ENCODE data around the gene AUH.

Gene AUH

DNA sequence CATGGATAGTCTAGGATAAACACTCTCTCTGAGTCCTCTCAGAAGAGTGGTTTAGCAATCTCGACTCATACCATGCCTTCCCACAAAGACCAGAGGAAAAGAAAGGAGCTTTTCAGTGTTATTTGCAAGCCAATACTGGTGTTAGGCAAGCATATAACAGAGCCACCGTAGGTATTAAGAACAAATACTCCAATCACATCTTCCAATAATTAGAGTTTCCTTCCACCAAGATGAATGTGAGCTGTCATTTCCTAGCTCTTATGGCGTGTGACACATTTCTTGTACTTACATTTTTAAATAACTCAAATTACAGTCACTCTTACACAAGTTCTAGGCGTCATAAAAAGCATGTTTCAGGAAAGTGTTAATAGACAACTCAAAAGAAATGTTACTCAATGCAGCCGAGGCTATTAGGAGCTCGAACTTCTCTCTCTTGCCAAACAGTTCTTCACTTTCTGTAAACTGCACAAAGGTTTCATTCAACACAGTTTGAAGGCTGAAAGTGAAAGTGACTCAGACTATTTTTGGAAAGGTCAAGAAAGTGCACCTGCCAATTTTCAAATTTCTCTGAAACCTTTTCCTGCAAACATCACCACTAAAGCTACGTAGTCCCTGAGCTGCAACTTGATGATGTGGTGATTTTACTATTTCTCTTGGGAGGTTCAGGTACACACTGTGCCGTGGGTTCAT, 153.8 kb downstream of the AUH start:
- TF ChIP-seq CTCF (IDR thresholded peaks at IDR 0.05): no peak
- Histone ChIP-seq H3K9me3 (peaks cover 0 to 3% (median 0%) of the 10 kb centered on the region in 3 donors), H3K4me1 (peaks cover 0 to 19% (median 14%) of the 10 kb centered on the region in 4 donors), H3K27ac (peak overlapping the region; percentile 49 to 66), H3K36me3 (no peaks in the 10 kb centered on the region), H3K4me3 (peak overlapping the region in 1 of 2 donors; percentile 5), H3K27me3 (no peaks in the 10 kb centered on the region)
- DNase-seq: no peak
- intact Hi-C loops (cut with DNase I; ENCODE audit: low total_unique reads): no loop called here

- DNase-seq: no peak
- H3K27me3 ChIP-seq: no peaks in the 10 kb centered on the region
- intact Hi-C loops (cut with DNase I; ENCODE audit: low total_unique reads): no loop called here
Measured at GRCh38 chr9:91207397-91207728, 154.4 kb downstream of the AUH start.

GRCh38 chr9:91206806-91207205, 154.9 kb downstream of the AUH start:
- intact Hi-C loops (cut with DNase I; ENCODE audit: low total_unique reads): no loop called here
- H3K27me3 ChIP-seq: no peaks in the 10 kb centered on the region
- no peaks in the 10 kb centered on the region for H3K36me3 ChIP-seq
- peaks cover 0 to 6% (median 0%) of the 10 kb centered on the region in 3 donors for H3K9me3 ChIP-seq
- peak overlapping the region in 1 of 2 donors; percentile 66 for H3K27ac ChIP-seq
- no peak for DNase-seq
- H3K4me3 ChIP-seq: no peak overlapping the region
- peaks cover 0 to 19% (median 14%) of the 10 kb centered on the region in 4 donors for H3K4me1 ChIP-seq
- no peak for TF ChIP-seq CTCF (IDR thresholded peaks at IDR 0.05)

More at GRCh38 chr9:91207397-91207728, 154.4 kb downstream of the AUH start:
- Histone ChIP-seq H3K36me3 (no peaks in the 10 kb centered on the region), H3K4me1 (peaks cover 0 to 19% (median 14%) of the 10 kb centered on the region in 4 donors), H3K9me3 (peaks cover 0 to 6% (median 0%) of the 10 kb centered on the region in 3 donors), H3K4me3 (no peak overlapping the region), H3K27ac (peak overlapping the region; percentile 49 to 66)
- no peak for TF ChIP-seq CTCF (IDR thresholded peaks at IDR 0.05)

GRCh38 chr9:91202736-91203283, 158.9 kb downstream of the AUH start:
- TF ChIP-seq CTCF (IDR thresholded peaks at IDR 0.05): no peak

DNA sequence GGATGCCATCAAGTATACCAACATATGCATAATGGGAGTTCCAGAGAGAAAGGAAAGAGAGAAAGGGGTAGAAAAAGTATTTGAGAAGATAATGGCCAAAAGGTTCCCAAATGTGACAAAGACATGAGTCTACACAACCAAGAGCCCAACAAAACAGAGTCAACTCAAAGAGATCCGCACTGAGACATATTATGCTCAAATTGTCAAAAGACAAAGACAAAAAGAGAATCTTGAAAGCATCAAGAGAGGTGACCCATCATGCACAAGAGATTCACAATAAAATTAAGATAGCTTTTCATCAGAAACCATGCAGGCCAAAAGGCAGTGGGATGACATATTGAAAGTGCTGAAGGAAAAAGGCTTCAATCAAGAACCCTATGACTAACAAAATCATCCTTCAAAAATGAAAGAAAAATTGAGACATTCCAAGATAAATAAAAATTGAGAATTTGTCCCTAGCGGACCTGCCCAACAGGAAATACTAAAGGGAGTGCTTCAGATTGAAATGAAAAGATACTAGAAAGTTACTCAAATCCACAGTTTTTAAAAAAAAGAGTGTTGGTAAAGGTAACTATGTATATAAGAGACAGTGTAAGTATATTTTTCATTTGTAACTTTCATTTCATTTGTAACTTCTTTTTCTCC, 160.9 kb downstream of the AUH start:
- Histone ChIP-seq H3K36me3 (no peaks in the 10 kb centered on the region), H3K4me3 (no peak overlapping the region), H3K4me1 (peaks cover 0 to 17% (median 10%) of the 10 kb centered on the region in 4 donors), H3K27ac (no peak overlapping the region), H3K27me3 (no peaks in the 10 kb centered on the region), H3K9me3 (peaks cover 0 to 6% (median 0%) of the 10 kb centered on the region in 3 donors)
- TF ChIP-seq CTCF (IDR thresholded peaks at IDR 0.05): no peak
- intact Hi-C loops (cut with DNase I; ENCODE audit: low total_unique reads): no loop called here
- no peak for DNase-seq

More at GRCh38 chr9:91202736-91203283, 158.9 kb downstream of the AUH start:
- H3K9me3 ChIP-seq: peaks cover 0 to 6% (median 0%) of the 10 kb centered on the region in 3 donors
- intact Hi-C loops (cut with DNase I; ENCODE audit: low total_unique reads): no loop called here
- no peak overlapping the region for H3K27ac ChIP-seq
- H3K4me3 ChIP-seq: no peak overlapping the region
- no peaks in the 10 kb centered on the region for H3K27me3 ChIP-seq
- no peaks in the 10 kb centered on the region for H3K36me3 ChIP-seq
- H3K4me1 ChIP-seq: peaks cover 0 to 13% (median 7%) of the 10 kb centered on the region in 4 donors
- DNase-seq: no peak
